Smooth muscle cell (in vitro differentiated cells): ENCODE results near the gene JMJD6. TPM values are rescaled to one million over a fixed set of nuclear protein-coding genes. Genes with fewer than 3 reads are reported as not detected.
A peak's percentile ranks its signal among the peaks of the same experiment; 100 is the strongest.

Experiments
- DNase-seq: peaks from one replicate; lab custom pipeline; 2025; ENCODE audit not compliant: unreplicated experiment; lab: John Stamatoyannopoulos, UW
- H2AFZ ChIP-seq: fragments of 200-600 bp; sonication (generic); 2 replicates; pipeline ENCODE4 v1.6.0; 2016; ENCODE audit warnings: antibody characterized with exemption, low read depth, mild to moderate bottlenecking
- H3F3A ChIP-seq: fragments of 200-600 bp; sonication (generic); 2 replicates; pipeline ENCODE4 v1.6.0; 2017; ENCODE audit warnings: antibody characterized with exemption, low read depth
- H3K27ac ChIP-seq: fragments of 200-600 bp; sonication (generic); 2 replicates; pipeline ENCODE4 v1.5.1; 2016; ENCODE audit warnings: low read depth, mild to moderate bottlenecking
- H3K27me3 ChIP-seq: fragments of 200-600 bp; sonication (generic); 2 replicates; pipeline ENCODE4 v1.6.1; 2016; ENCODE audit warnings: low read depth, mild to moderate bottlenecking
- H3K36me3 ChIP-seq: fragments of 200-600 bp; sonication (generic); 2 replicates; pipeline ENCODE4 v1.5.1; 2016; ENCODE audit warnings: low read depth
- H3K4me1 ChIP-seq: fragments of 200-600 bp; sonication (generic); 2 replicates; pipeline ENCODE4 v1.5.1; 2016; ENCODE audit warnings: low read depth
- H3K4me2 ChIP-seq: fragments of 200-600 bp; sonication (generic); 2 replicates; pipeline ENCODE4 v1.6.0; 2016; ENCODE audit warnings: mild to moderate bottlenecking
- H3K4me3 ChIP-seq: fragments of 200-600 bp; sonication (generic); 2 replicates; pipeline ENCODE4 v1.5.1; 2016; ENCODE audit warnings: mild to moderate bottlenecking
- H3K79me2 ChIP-seq: fragments of 200-600 bp; sonication (generic); 2 replicates; pipeline ENCODE4 v1.6.0; 2016; ENCODE audit warnings: low read depth, mild to moderate bottlenecking
- H3K9ac ChIP-seq: fragments of 200-600 bp; sonication (generic); 2 replicates; pipeline ENCODE4 v1.6.0; 2016; ENCODE audit warnings: low read depth
- H3K9me3 ChIP-seq: fragments of 200-600 bp; sonication (generic); replicated peaks from 2 replicates; pipeline ENCODE4 v1.5.1; 2016; ENCODE audit warnings: low read depth
- H4K20me1 ChIP-seq: fragments of 200-600 bp; sonication (generic); 2 replicates; pipeline ENCODE4 v1.6.0; 2016; ENCODE audit warnings: low read depth
- WGBS: methylation state at CpG from one replicate; pipeline ENCODE4 v1.1.7; 2016; ENCODE audit warnings: low lambda C conversion rate; 5-methylcytosine and 5-hydroxymethylcytosine counted together
- polyA plus RNA-seq: library from polyadenylated mRNA; unstranded; fragments of >200 nt; fragmentation: Nextera tagmentation; extraction: Ambion mirVana; gene quantifications from 2 replicates; pipeline ENCODE4 v1.2.1, GENCODE V29; 2016
- total RNA-seq: library from RNA; depleted of rRNA; stranded (reverse); fragments of >200 nt; gene quantifications from 2 replicates; pipeline ENCODE4 v1.2.3, GENCODE V29; 2014
- TF ChIP-seq, protein P1 (sequence below): fragments of 200-600 bp; sonication (generic); IDR thresholded peaks from 2 replicates; pipeline ENCODE4 v1.5.1; 2017; ENCODE audit warnings: borderline replicate concordance, mild to moderate bottlenecking, antibody characterized with exemption; ENCODE audit not compliant: insufficient read depth, poor library complexity, severe bottlenecking

JMJD6 gene
- total RNA-seq (32.0 and 32.7 TPM in 2 replicates), polyA plus RNA-seq (52.3 and 54.7 TPM in 2 replicates)

DNA sequence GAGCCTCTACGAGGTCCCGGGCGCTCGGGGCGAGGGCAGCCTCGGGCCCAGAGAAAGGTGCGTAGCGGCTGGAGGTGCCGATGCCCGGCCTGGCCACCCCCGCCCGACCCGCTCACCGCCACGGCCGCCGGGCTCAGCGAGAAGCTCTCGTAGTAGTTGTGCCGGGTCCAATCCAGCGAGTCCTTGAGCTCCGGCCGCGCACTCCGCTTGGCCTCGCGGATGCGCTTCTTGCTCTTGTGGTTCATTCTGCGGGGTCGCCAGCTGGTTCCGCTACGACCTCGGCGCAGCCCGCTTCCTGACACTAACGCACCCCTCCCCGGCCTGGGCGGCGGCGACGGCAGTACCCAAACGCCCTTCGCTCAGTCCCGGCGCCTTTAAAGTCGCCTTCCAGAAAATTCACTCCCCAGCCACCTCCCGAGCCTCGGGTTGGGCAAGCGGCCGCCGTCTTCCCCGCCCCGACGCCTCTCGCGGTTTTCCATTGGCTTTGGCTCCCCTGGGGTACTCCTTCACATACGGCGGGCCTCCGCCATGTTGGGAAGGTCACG, at the start of gene JMJD6:
TSS of gene JMJD6 (minus strand) at position 376 of the 545 bp plus-strand sequence. CDS start at position 245, 131 bp downstream.
- Histone ChIP-seq H4K20me1 (peaks cover 59% of the 10 kb centered on the region), H3K9ac (peak within 1 kb of the TSS; percentile 92), H3K4me3 (peak within 1 kb of the TSS; percentile 89), H3K4me2 (peak within 1 kb of the TSS; percentile 97), H3K27me3 (no peaks in the 10 kb centered on the region), H3K27ac (peak within 1 kb of the TSS; percentile 97), H3K9me3 (no peaks in the 10 kb centered on the region), H3K4me1 (peaks cover 8% of the 10 kb centered on the region), H3K79me2 (peaks cover 72% of the 10 kb centered on the region), H2AFZ (no peak within 1 kb of the TSS), H3K36me3 (peaks cover 4% of the 10 kb centered on the region), H3F3A (peaks cover 13% of the 10 kb centered on the region)
- under 1% methylated on average over 55 of the region's 60 CpGs for WGBS
- peak; percentile 85 for DNase-seq
- TF ChIP-seq, protein P1, sequence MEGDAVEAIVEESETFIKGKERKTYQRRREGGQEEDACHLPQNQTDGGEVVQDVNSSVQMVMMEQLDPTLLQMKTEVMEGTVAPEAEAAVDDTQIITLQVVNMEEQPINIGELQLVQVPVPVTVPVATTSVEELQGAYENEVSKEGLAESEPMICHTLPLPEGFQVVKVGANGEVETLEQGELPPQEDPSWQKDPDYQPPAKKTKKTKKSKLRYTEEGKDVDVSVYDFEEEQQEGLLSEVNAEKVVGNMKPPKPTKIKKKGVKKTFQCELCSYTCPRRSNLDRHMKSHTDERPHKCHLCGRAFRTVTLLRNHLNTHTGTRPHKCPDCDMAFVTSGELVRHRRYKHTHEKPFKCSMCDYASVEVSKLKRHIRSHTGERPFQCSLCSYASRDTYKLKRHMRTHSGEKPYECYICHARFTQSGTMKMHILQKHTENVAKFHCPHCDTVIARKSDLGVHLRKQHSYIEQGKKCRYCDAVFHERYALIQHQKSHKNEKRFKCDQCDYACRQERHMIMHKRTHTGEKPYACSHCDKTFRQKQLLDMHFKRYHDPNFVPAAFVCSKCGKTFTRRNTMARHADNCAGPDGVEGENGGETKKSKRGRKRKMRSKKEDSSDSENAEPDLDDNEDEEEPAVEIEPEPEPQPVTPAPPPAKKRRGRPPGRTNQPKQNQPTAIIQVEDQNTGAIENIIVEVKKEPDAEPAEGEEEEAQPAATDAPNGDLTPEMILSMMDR: no peak

GRCh38 chr17:76775021-76775600, 48.7 kb upstream of the JMJD6 start:
- peaks cover 8% of the 10 kb centered on the region for H3K36me3 ChIP-seq
- no peaks in the 10 kb centered on the region for H4K20me1 ChIP-seq
- H3K4me2 ChIP-seq: peak overlapping the region; percentile 6
- no peak overlapping the region for H3K27ac ChIP-seq
- H3K79me2 ChIP-seq: peaks cover 8% of the 10 kb centered on the region
- DNase-seq: no peak
- H3K9ac ChIP-seq: no peak overlapping the region
- no peaks in the 10 kb centered on the region for H3K4me1 ChIP-seq
- peaks cover 18% of the 10 kb centered on the region for H3F3A ChIP-seq
- TF ChIP-seq, protein P1: no peak
- no peaks in the 10 kb centered on the region for H3K9me3 ChIP-seq
- H2AFZ ChIP-seq: no peak overlapping the region
- 67% methylated on average over 10 of the region's 10 CpGs for WGBS
- H3K27me3 ChIP-seq: no peaks in the 10 kb centered on the region
- H3K4me3 ChIP-seq: no peak overlapping the region

DNA sequence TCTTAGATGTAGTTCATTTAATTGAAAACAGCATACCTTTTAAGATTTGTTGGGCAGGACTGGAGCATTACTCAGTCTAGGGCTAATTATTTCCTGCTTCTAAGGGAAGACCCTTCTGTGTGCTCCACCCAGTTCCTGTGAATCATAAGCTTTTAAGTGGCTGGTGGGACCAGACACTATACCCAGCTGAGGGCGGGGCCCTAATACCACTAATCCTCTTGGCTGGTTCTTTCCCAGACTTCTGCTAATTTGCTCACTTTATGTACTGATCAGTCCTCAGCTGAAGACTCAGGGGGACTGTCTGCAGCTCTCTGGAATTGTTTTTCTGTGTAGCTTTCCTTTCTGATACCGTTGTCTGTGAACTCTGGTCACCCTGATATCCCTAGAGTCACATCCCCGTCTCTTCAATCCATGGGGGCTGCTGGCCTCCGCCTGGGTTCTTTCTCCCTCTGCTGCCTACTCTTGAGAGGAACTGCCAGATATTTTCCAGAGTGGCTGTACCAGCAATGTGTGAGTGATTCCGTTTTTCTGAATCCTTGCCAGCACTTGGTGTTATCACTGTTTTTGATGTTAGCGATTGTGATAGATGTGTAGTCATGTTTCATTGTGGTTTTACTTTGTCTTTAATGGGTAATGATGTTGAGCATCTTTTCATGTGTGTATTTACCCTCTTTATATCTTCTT, 46.6 kb upstream of the JMJD6 start:
- Histone ChIP-seq H3K4me2 (peak overlapping the region; percentile 72), H3K9ac (peak overlapping the region; percentile 76), H3K4me3 (peak overlapping the region; percentile 33), H3K36me3 (peaks cover 8% of the 10 kb centered on the region), H3K9me3 (no peaks in the 10 kb centered on the region), H3K27me3 (no peaks in the 10 kb centered on the region), H3K4me1 (no peaks in the 10 kb centered on the region), H3K79me2 (peaks cover 8% of the 10 kb centered on the region), H4K20me1 (no peaks in the 10 kb centered on the region), H2AFZ (no peak overlapping the region), H3F3A (peaks cover 18% of the 10 kb centered on the region), H3K27ac (peak overlapping the region; percentile 93)
- 4% methylated on average over 6 of the region's 6 CpGs for WGBS
- DNase-seq: peak; percentile 23
- TF ChIP-seq, protein P1: no peak
